ENCODE results near the gene KL. TPM values are rescaled to one million over a fixed set of nuclear protein-coding genes. Genes with fewer than 3 reads are reported as not detected.

The KL gene
- total RNA-seq, 1 experiment from 2014 or later = 1.3 TPM

DNA sequence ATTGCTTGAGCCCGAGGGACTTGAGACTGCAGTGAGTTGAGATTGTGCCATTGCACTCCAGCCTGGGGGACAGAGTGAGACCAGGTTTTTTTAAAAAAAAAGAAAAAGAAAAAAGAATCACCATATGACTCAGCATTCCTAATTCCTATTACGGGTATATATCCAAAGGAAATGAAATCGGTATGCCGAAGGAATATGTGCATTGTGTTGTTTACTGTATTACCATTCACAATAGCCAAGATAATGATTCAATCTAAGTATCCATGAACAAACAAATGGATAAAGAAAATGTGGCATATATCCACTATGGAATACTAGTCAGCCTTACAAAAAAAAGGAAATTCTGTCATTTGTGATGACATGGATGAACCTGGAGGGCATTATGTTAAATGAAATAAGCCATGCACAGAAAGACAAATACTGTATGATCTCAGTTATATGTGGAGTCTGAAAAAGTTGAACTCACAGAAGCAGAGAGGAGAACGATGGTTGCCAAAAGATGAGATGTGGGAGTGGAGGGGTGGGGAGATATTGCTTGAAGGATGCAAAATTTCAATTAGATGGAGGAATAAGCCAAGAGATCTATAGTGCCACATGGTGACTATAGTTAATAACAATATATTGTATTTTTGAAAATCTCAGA, 4.3 kb upstream of the KL start:
- peaks cover 43% of the 10 kb centered on the region for H3K9me3 Mint-ChIP-seq (ENCODE audit: unreplicated experiment)
- Histone ChIP-seq H3K27me3 (replicated peaks; ENCODE audit: control insufficient read depth, insufficient read depth, low read length) (no peaks in the 10 kb centered on the region), H3K4me1 (no peaks in the 10 kb centered on the region), H3K36me3 (ENCODE audit: control insufficient read depth, insufficient read depth, low read length) (no peaks in the 10 kb centered on the region), H3K4me3 (ENCODE audit: low read depth, low read length) (no peak overlapping the region), H3K9me3 (no peaks in the 10 kb centered on the region)
- H3K27me3 Mint-ChIP-seq (ENCODE audit: insufficient read depth, unreplicated experiment) = peaks cover 5% of the 10 kb centered on the region
- intact Hi-C loops (cut with micrococcal nuclease; ENCODE audit: unreplicated experiment) = loop anchor here (10.0 kb wide), 1 partner anchor 203 kb away; no protein-coding TSS in a partner anchor
- no peak for TF ChIP-seq CTCF (IDR thresholded peaks at IDR 0.05; ENCODE audit: insufficient read depth in 1 of 2, low read depth in 1 of 2, low read length in 1 of 2, severe bottlenecking in 1 of 2, unreplicated experiment in 1 of 2)
- CTCF ChIA-PET = no interaction called here
- H3K4me3 Mint-ChIP-seq (ENCODE audit: unreplicated experiment) = no peak overlapping the region
- POLR2A ChIA-PET = no interaction called here
- no peak overlapping the region for H3K27ac Mint-ChIP-seq (ENCODE audit: unreplicated experiment)
- BruUV-seq (replicated peaks) = no TSS peak
- no peaks in the 10 kb centered on the region for H3K4me1 Mint-ChIP-seq (ENCODE audit: low read depth, unreplicated experiment)
- DNase-seq = no peak
- H3K36me3 Mint-ChIP-seq (ENCODE audit: insufficient read depth, unreplicated experiment) = no peaks in the 10 kb centered on the region

DNA sequence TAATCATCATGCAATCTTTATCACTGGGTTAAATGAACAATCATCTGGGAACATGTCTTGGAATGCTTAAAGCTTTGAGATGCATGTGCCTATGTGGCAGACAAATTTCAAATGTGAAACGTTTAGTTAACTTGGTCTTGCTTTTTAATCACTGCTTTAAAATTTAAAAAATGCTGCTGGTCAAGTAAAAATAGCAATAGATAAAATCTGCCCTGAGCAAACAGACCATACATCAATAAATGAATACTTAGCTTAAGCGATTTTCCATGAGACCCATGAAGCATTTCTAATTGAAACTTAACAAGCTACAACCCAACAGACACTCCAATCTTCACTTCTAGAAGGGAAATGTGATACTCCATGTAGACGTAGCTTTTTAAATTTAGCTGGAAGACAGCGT, 1.9 kb upstream of the KL start:
- H3K9me3 Mint-ChIP-seq (ENCODE audit: unreplicated experiment) = peaks cover 20% of the 10 kb centered on the region
- CTCF ChIA-PET = no interaction called here
- H3K4me3 Mint-ChIP-seq (ENCODE audit: unreplicated experiment) = no peak overlapping the region
- H3K27ac Mint-ChIP-seq (ENCODE audit: unreplicated experiment) = no peak overlapping the region
- POLR2A ChIA-PET = no interaction called here
- intact Hi-C loops (cut with micrococcal nuclease; ENCODE audit: unreplicated experiment) = loop anchor here (10.0 kb wide), 1 partner anchor 201 kb away; no protein-coding TSS in a partner anchor
- no peaks in the 10 kb centered on the region for H3K36me3 Mint-ChIP-seq (ENCODE audit: insufficient read depth, unreplicated experiment)
- peaks cover under 1% of the 10 kb centered on the region; the same call in 1 of the 2 replicates for H3K27me3 ChIP-seq (replicated peaks; ENCODE audit: control insufficient read depth, insufficient read depth, low read length)
- DNase-seq = no peak
- no peaks in the 10 kb centered on the region for H3K9me3 ChIP-seq
- TF ChIP-seq CTCF (IDR thresholded peaks at IDR 0.05; ENCODE audit: insufficient read depth in 1 of 2, low read depth in 1 of 2, low read length in 1 of 2, severe bottlenecking in 1 of 2, unreplicated experiment in 1 of 2) = no peak
- H3K27me3 Mint-ChIP-seq (ENCODE audit: insufficient read depth, unreplicated experiment) = peaks cover 5% of the 10 kb centered on the region
- no peak overlapping the region for H3K4me3 ChIP-seq (ENCODE audit: low read depth, low read length)
- no peaks in the 10 kb centered on the region; the same call in 1 of the 2 replicates for H3K4me1 ChIP-seq
- H3K4me1 Mint-ChIP-seq (ENCODE audit: low read depth, unreplicated experiment) = no peaks in the 10 kb centered on the region
- no peaks in the 10 kb centered on the region for H3K36me3 ChIP-seq (ENCODE audit: control insufficient read depth, insufficient read depth, low read length)
- BruUV-seq (replicated peaks) = no TSS peak

DNA sequence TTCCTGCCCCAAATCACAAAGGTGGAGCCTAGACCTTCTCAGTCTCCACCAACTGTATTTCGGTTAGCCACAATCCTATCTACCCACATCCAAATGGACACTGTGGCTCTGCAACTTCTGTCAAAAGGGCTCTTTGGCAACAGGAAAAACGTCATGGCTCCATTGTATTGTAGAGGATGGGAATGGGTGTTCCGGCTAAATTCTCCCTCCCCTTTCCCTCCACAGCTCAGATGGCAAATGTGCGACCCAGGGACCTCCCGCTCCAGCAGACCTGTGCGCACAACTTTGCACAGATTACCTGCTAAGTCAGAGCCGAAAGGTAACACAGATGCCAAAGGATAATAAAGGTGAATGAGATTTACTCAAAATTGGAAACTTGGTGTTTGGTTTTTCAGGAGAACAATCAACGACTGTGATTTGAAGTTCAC, 968 bp upstream of the KL start:
- Mint-ChIP-seq H3K4me1 (ENCODE audit: low read depth, unreplicated experiment) (no peaks in the 10 kb centered on the region), H3K27me3 (ENCODE audit: insufficient read depth, unreplicated experiment) (peaks cover 5% of the 10 kb centered on the region), H3K27ac (ENCODE audit: unreplicated experiment) (no peak overlapping the region), H3K4me3 (ENCODE audit: unreplicated experiment) (peak overlapping the region; percentile 64), H3K9me3 (ENCODE audit: unreplicated experiment) (peaks cover 10% of the 10 kb centered on the region), H3K36me3 (ENCODE audit: insufficient read depth, unreplicated experiment) (no peaks in the 10 kb centered on the region)
- POLR2A ChIA-PET = no interaction called here
- Histone ChIP-seq H3K4me1 (no peaks in the 10 kb centered on the region; the same call in 1 of the 2 replicates), H3K27me3 (replicated peaks; ENCODE audit: control insufficient read depth, insufficient read depth, low read length) (peaks cover 2% of the 10 kb centered on the region; the same call in 1 of the 2 replicates), H3K9me3 (no peaks in the 10 kb centered on the region), H3K4me3 (ENCODE audit: low read depth, low read length) (no peak overlapping the region), H3K36me3 (ENCODE audit: control insufficient read depth, insufficient read depth, low read length) (no peaks in the 10 kb centered on the region)
- no TSS peak for BruUV-seq (replicated peaks)
- no peak for TF ChIP-seq CTCF (IDR thresholded peaks at IDR 0.05; ENCODE audit: insufficient read depth in 1 of 2, low read depth in 1 of 2, low read length in 1 of 2, severe bottlenecking in 1 of 2, unreplicated experiment in 1 of 2)
- intact Hi-C loops (cut with micrococcal nuclease; ENCODE audit: unreplicated experiment) = loop anchor here (5.0 to 10.0 kb wide), 3 partner anchors 200 to 527 kb away; no protein-coding TSS in a partner anchor
- CTCF ChIA-PET = no interaction called here
- no peak for DNase-seq
